HCT116 (cell line): ENCODE measurements around the gene DTNB. TPM values are rescaled to one million over a fixed set of nuclear protein-coding genes. Genes with fewer than 3 reads are reported as not detected.

ENCODE experiments used
- ATAC-seq: fragments of 200-7000 bp; cut with Tn5 transposase; 2 replicates; pipeline ENCODE4 v1.9.1; 2020; ENCODE audit warnings: mild to moderate bottlenecking, moderate library complexity
- BruUV-seq: library from RNA; stranded (reverse); fragments of 400-500 nt; replicated peaks from 2 replicates; lab custom pipeline; 2021; lab: Mats Ljungman, UMichigan
- CTCF ChIA-PET: fragments of 300-600 bp; sonication (Branson Sonifier 250); formaldehyde crosslinking; loops from one replicate; lab custom pipeline; 2021; ENCODE audit warnings: antibody characterized with exemption; lab: Charles Lee
- POLR2A ChIA-PET: fragments of 300-600, 350-600 bp; sonication (Branson Sonifier 250); formaldehyde crosslinking; loops from one replicate; lab custom pipeline; 2021; ENCODE audit warnings: antibody characterized with exemption; lab: Charles Lee
- RAD21 ChIA-PET, 2 experiments: fragments of 300-600 bp; sonication (Branson Sonifier 250); formaldehyde crosslinking; loops; one replicate each; lab custom pipeline; 2023; ENCODE audit warnings: low total read pairs in 2 of 2; ENCODE audit not compliant: uncharacterized antibody in 2 of 2, unreplicated experiment in 2 of 2, low non-redundant PET in 1 of 2; lab: Charles Lee
- DNase-seq: peaks from one replicate; pipeline ENCODE4 v3.0.0-alpha.2; 2010; ENCODE audit warnings: low read depth, low spot score
- H2AFZ ChIP-seq: fragments of 200-600 bp; shearing (Covaris generic), sonication (generic); 2 replicates; pipeline ENCODE4 v1.6.1; 2017; ENCODE audit warnings: low read depth, mixed run types, mixed read lengths, antibody characterized with exemption, low read length; ENCODE audit not compliant: poor library complexity, severe bottlenecking
- H3K27ac ChIP-seq: 2 replicates; pipeline ENCODE4 v1.5.1; 2012; ENCODE audit warnings: low read depth, low read length
- H3K27me3 ChIP-seq: fragments of 200-600 bp; sonication (generic); 2 replicates; pipeline ENCODE4 v1.6.1; 2016; ENCODE audit warnings: mixed run types, low read length, mixed read lengths; ENCODE audit not compliant: insufficient read depth
- H3K36me3 ChIP-seq, 2 experiments: fragments of 200-500 bp in 1 of 2; fragments of 200-600 bp in 1 of 2; sonication (Bioruptor generic) in 1 of 2; sonication (generic) in 1 of 2; 2 replicates each; pipeline versions ENCODE4 v1.5.1 to v1.6.1; 2014 to 2016; ENCODE audit warnings: low read length in 2 of 2, inconsistent platforms in 1 of 2, mixed read lengths in 1 of 2, mixed run types in 1 of 2; ENCODE audit not compliant: insufficient read depth in 2 of 2, control insufficient read depth in 1 of 2
- H3K4me1 ChIP-seq, 2 experiments: fragments of 200-600 bp in 1 of 2; sonication (generic) in 1 of 2; 2 replicates each; pipeline versions ENCODE4 v1.5.1 to v1.6.1; 2012 to 2017; ENCODE audit warnings: low read length in 2 of 2, inconsistent platforms in 1 of 2, mild to moderate bottlenecking in 1 of 2, mixed read lengths in 1 of 2, mixed run types in 1 of 2, moderate library complexity in 1 of 2; ENCODE audit not compliant: insufficient read depth in 2 of 2, control insufficient read depth in 1 of 2
- H3K4me2 ChIP-seq: fragments of 200-600 bp; sonication (generic); 2 replicates; pipeline ENCODE4 v1.6.1; 2017; ENCODE audit warnings: mixed run types, low read length, mixed read lengths
- H3K4me3 ChIP-seq, 2 experiments: fragments of 200-600 bp in 1 of 2; sonication (generic) in 1 of 2; replicated peaks in 1 of 2; 2 replicates each; pipeline ENCODE4 v1.5.1; 2011 to 2016; ENCODE audit warnings: low read length in 2 of 2, control low read depth in 1 of 2, low read depth in 1 of 2, mild to moderate bottlenecking in 1 of 2, mixed read lengths in 1 of 2, mixed run types in 1 of 2
- H3K79me2 ChIP-seq: fragments of 200-600 bp; sonication (generic); 2 replicates; pipeline ENCODE4 v1.6.1; 2017; ENCODE audit warnings: mild to moderate bottlenecking, mixed run types, low read length, moderate library complexity, mixed read lengths; ENCODE audit not compliant: insufficient read depth
- H3K9ac ChIP-seq: fragments of 200-600 bp; sonication (generic); 2 replicates; pipeline ENCODE4 v1.6.1; 2016; ENCODE audit warnings: low read length, mixed read lengths
- H3K9me2 ChIP-seq: fragments of 200-600 bp; sonication (generic), shearing (Covaris generic); 2 replicates; pipeline ENCODE4 v1.6.1; 2017; ENCODE audit warnings: mixed run types, mild to moderate bottlenecking, moderate library complexity; ENCODE audit not compliant: insufficient read depth
- H3K9me3 ChIP-seq, 2 experiments: fragments of 200-500 bp in 1 of 2; fragments of 200-600 bp in 1 of 2; sonication (Bioruptor generic) in 1 of 2; sonication (generic) in 1 of 2; 2 replicates each; pipeline ENCODE4 v1.6.1; 2014 to 2017; ENCODE audit warnings: low read length in 2 of 2, mixed read lengths in 2 of 2, inconsistent platforms in 1 of 2, low read depth in 1 of 2, mild to moderate bottlenecking in 1 of 2, mixed run types in 1 of 2, moderate library complexity in 1 of 2; ENCODE audit not compliant: control insufficient read depth in 1 of 2, insufficient read depth in 1 of 2
- H4K20me1 ChIP-seq: fragments of 200-600 bp; sonication (generic), shearing (Covaris generic); 2 replicates; pipeline ENCODE4 v1.6.1; 2017; ENCODE audit warnings: mixed run types, mild to moderate bottlenecking, moderate library complexity; ENCODE audit not compliant: insufficient read depth
- ELF1 ChIP-seq: IDR thresholded peaks from 2 replicates; pipeline ENCODE4 v1.6.1; 2012; ENCODE audit warnings: low read depth, borderline replicate concordance
- EZH2 ChIP-seq: fragments of 200-600 bp; sonication (generic); IDR thresholded peaks from 2 replicates; pipeline ENCODE4 v1.6.1; 2017; ENCODE audit warnings: antibody characterized with exemption, mixed run types
- EZH2phosphoT487 ChIP-seq: fragments of 200-600 bp; IDR thresholded peaks from 2 replicates; pipeline ENCODE4 v1.6.1; 2018; ENCODE audit warnings: antibody characterized with exemption, borderline replicate concordance
- POLR2AphosphoS5 ChIP-seq: IDR thresholded peaks from 2 replicates; pipeline ENCODE4 v1.6.1; 2011; ENCODE audit warnings: mild to moderate bottlenecking, low read depth, low read length, moderate library complexity
- RAD21 ChIP-seq: IDR thresholded peaks from 2 replicates; pipeline ENCODE4 v1.6.1; 2012; ENCODE audit warnings: low read depth, mild to moderate bottlenecking
- TCF7L2 ChIP-seq: IDR thresholded peaks from 2 replicates; pipeline ENCODE4 v1.7.0; 2011; ENCODE audit warnings: borderline replicate concordance, inconsistent platforms; ENCODE audit not compliant: insufficient read depth, insufficient read length; ENCODE audit errors: extremely low read depth
- intact Hi-C: fragments of 100-400 bp; cut with micrococcal nuclease; formaldehyde crosslinking; loops from 2 replicates; pipeline ENCODE4 v1.10.0; 2022
- total RNA-seq: library from RNA; stranded (reverse); gene quantifications from one replicate; pipeline ENCODE4 v1.2.1, GENCODE V29; 2021; ENCODE audit not compliant: unreplicated experiment
- TF ChIP-seq, protein P1 (sequence below): IDR thresholded peaks from 2 replicates; pipeline ENCODE4 v1.6.1; 2012
- TF ChIP-seq, protein P2 (sequence below), 3 experiments: fragments of 200-600 bp in 1 of 3; sonication (generic) in 1 of 3; IDR thresholded peaks in 2 of 3; conservative IDR thresholded peaks in 1 of 3; 2 replicates each; pipeline ENCODE4 v1.5.1; 2012 to 2017; ENCODE audit warnings: low read depth in 2 of 3, low read length in 2 of 3, antibody characterized with exemption in 1 of 3, borderline replicate concordance in 1 of 3, control low read depth in 1 of 3, mild to moderate bottlenecking in 1 of 3, mixed read lengths in 1 of 3, mixed run types in 1 of 3, moderate library complexity in 1 of 3; ENCODE audit not compliant: insufficient read depth in 1 of 3

The DTNB gene
- total RNA-seq, 1 experiment from 2014 or later, result 30.2 TPM

DNA sequence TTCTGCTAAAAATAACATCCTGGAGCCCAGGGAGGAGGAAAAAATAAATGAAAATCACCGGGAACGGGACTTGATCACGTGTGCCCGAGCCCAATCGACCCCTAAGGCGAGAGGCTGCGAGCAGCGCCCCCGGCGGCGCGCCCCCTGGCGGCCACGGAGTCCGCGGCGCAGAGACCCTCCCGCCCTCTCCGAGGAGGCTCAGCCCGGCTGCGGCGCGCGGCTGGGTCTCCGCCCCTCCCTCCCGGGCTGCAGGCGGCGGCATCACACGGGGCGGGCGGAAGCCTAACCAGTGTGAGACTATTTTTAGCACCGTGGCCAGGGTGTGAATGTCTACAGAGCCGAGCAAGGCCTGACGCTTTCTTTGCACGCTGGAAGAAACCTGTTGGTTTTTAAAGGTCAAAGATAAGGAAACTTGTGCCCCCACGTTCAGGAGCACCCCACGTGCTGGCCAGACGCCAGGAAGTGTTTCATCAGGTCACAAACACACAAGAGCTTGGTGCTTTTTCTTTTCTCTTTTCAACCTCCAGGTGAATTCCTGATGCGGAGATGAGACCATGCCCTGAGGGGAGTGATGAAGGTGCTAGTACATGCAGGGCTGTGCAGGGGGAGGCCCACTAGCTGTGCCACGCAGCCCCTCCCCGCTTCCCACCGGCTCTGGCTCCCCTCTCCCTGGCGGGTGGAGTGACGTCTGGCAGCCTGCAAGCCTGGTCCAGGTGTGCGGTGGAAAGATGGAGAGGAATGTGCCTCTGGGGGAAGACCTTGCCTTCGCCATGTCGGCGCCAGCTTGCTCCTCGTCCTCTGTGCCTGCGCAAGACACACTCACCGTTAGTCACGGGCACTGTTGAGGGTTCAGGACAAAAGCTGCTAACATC is 296.4 kb downstream of the DTNB start:
- Histone ChIP-seq H3K4me1 (peaks cover 12 to 19% of the 10 kb centered on the region in 2 experiments), H3K79me2 (no peaks in the 10 kb centered on the region), H3K9ac (peak overlapping the region; percentile 45), H3K27ac (peak overlapping the region; percentile 47), H3K36me3 (no peaks in the 10 kb centered on the region), H3K4me3 (peak overlapping the region; percentile 16 to 38; a peak in 2 of 4 replicates), H2AFZ (peak overlapping the region; percentile 84), H3K9me3 (no peaks in the 10 kb centered on the region), H3K4me2 (peak overlapping the region; percentile 79), H4K20me1 (no peaks in the 10 kb centered on the region), H3K9me2 (no peaks in the 10 kb centered on the region), H3K27me3 (no peaks in the 10 kb centered on the region)
- CTCF ChIA-PET, result interaction anchor here (0.7 to 8.0 kb wide), 6 partner anchors 8 to 211 kb away, joined by 3 to 54 read pairs (median 4); no protein-coding TSS in a partner anchor
- intact Hi-C loops, result no loop called here
- POLR2A ChIA-PET, result no interaction called here
- BruUV-seq, result no TSS peak
- DNase-seq (peak; percentile 44), ATAC-seq (peak; percentile 98)
- no peak for TF ChIP-seq ELF1
- TF ChIP-seq TCF7L2, result peak; percentile 95
- TF ChIP-seq POLR2AphosphoS5, result peak; percentile 64; the same call in 1 of the 2 replicates
- peak; percentile 67 for TF ChIP-seq RAD21
- no peak for TF ChIP-seq EZH2phosphoT487
- TF ChIP-seq, protein P1, sequence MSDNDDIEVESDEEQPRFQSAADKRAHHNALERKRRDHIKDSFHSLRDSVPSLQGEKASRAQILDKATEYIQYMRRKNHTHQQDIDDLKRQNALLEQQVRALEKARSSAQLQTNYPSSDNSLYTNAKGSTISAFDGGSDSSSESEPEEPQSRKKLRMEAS, result peak; percentile 55; the same call in 1 of the 2 replicates
- TF ChIP-seq EZH2, result no peak
- TF ChIP-seq, protein P2, sequence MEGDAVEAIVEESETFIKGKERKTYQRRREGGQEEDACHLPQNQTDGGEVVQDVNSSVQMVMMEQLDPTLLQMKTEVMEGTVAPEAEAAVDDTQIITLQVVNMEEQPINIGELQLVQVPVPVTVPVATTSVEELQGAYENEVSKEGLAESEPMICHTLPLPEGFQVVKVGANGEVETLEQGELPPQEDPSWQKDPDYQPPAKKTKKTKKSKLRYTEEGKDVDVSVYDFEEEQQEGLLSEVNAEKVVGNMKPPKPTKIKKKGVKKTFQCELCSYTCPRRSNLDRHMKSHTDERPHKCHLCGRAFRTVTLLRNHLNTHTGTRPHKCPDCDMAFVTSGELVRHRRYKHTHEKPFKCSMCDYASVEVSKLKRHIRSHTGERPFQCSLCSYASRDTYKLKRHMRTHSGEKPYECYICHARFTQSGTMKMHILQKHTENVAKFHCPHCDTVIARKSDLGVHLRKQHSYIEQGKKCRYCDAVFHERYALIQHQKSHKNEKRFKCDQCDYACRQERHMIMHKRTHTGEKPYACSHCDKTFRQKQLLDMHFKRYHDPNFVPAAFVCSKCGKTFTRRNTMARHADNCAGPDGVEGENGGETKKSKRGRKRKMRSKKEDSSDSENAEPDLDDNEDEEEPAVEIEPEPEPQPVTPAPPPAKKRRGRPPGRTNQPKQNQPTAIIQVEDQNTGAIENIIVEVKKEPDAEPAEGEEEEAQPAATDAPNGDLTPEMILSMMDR (IDR thresholded peaks at IDR 0.05 in 2 of 3, conservative IDR thresholded peaks at IDR 0.05 in 1 of 3; ENCODE audit: borderline replicate concordance in 1 of 3, insufficient read depth in 1 of 3, low read depth in 2 of 3, low read length in 2 of 3), result peak; percentile 86 to 88 (median 86)
- RAD21 ChIA-PET, result interaction anchor here in 1 of 2 experiments (1.0 kb wide), 1 partner anchor 14 kb away, joined by 3 read pairs; no protein-coding TSS in a partner anchor
